ENCODE data around the gene MELTF. TPM values are rescaled to one million over a fixed set of nuclear protein-coding genes. Genes with fewer than 3 reads are reported as not detected.

Gene MELTF
- total and polyA plus RNA-seq, 9 of the 15 experiments (the other 6 are each of a cell fraction or from before 2014, with no cell fraction given): 0.35 to 10.5 (median 4.5) TPM

GRCh38 chr3:196969134-196969659 is 60.4 kb downstream of the MELTF start (continued):
- no peak for TF ChIP-seq HINFP (tag; conservative IDR thresholded peaks at IDR 0.05; ENCODE audit: low read depth)
- no peak for TF ChIP-seq EHMT2 (IDR thresholded peaks at IDR 0.05)
- no peak for TF ChIP-seq ZNF408 (CRISPR knock-in tag; IDR thresholded peaks at IDR 0.05; ENCODE audit: low read depth)
- TF ChIP-seq CBFA2T2 (conservative IDR thresholded peaks at IDR 0.05): no peak
- peak; percentile 25; the same call in 1 of the 2 replicates for TF ChIP-seq ZNF79 (CRISPR knock-in tag; IDR thresholded peaks at IDR 0.05; ENCODE audit: low read depth)
- TF ChIP-seq ZBTB7A (IDR thresholded peaks at IDR 0.05; ENCODE audit: borderline replicate concordance, control insufficient read depth, low read depth, low read length): peak; percentile 86
- peak; percentile 92 for TF ChIP-seq CREB3 (tag; conservative IDR thresholded peaks at IDR 0.05; ENCODE audit: low read depth)
- no peak for TF ChIP-seq SNIP1 (IDR thresholded peaks at IDR 0.05; ENCODE audit: low read depth)
- TF ChIP-seq GABPB2 (CRISPR knock-in tag; conservative IDR thresholded peaks at IDR 0.05): no peak
- TF ChIP-seq TCF7 (IDR thresholded peaks at IDR 0.05; ENCODE audit: borderline replicate concordance): no peak
- 0 out of 2 replicates have a peak, but pooled peaks have one; percentile 24 for TF ChIP-seq TARDBP (IDR thresholded peaks at IDR 0.05)
- no peak for TF ChIP-seq ZNF263 (CRISPR knock-in tag; IDR thresholded peaks at IDR 0.05; ENCODE audit: borderline replicate concordance)
- TF ChIP-seq WHSC1 (IDR thresholded peaks at IDR 0.05; ENCODE audit: low read length): no peak
- TF ChIP-seq FIP1L1 (IDR thresholded peaks at IDR 0.05; ENCODE audit: low read depth, low read length, poor library complexity, severe bottlenecking): no peak
- TF ChIP-seq, protein P1, sequence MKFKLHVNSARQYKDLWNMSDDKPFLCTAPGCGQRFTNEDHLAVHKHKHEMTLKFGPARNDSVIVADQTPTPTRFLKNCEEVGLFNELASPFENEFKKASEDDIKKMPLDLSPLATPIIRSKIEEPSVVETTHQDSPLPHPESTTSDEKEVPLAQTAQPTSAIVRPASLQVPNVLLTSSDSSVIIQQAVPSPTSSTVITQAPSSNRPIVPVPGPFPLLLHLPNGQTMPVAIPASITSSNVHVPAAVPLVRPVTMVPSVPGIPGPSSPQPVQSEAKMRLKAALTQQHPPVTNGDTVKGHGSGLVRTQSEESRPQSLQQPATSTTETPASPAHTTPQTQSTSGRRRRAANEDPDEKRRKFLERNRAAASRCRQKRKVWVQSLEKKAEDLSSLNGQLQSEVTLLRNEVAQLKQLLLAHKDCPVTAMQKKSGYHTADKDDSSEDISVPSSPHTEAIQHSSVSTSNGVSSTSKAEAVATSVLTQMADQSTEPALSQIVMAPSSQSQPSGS (CRISPR knock-in tag; IDR thresholded peaks at IDR 0.05): no peak
- no peak for TF ChIP-seq NUFIP1 (IDR thresholded peaks at IDR 0.05; ENCODE audit: partially characterized antibody)
- TF ChIP-seq NFE2L1 (tag; IDR thresholded peaks at IDR 0.05; ENCODE audit: borderline replicate concordance, low read depth): no peak
- no peak for TF ChIP-seq CREB1 (IDR thresholded peaks at IDR 0.05)
- TF ChIP-seq CREB1 (CRISPR knock-in tag; IDR thresholded peaks at IDR 0.05): no peak
- peak; percentile 91; the same call in 1 of the 2 replicates for TF ChIP-seq RREB1 (CRISPR knock-in tag; IDR thresholded peaks at IDR 0.05)

All from K562 (cell line).